Liver (tissue), 9 donors: ENCODE data around the gene R3HCC1L. TPM values are rescaled to one million over a fixed set of nuclear protein-coding genes. Genes with fewer than 3 reads are reported as not detected.

Experiments used
- DNase-seq: peaks from one replicate; pipeline ENCODE4 v3.0.0-alpha.2; 2017; ENCODE audit warnings: low spot score
- H3K27ac ChIP-seq, 2 donors: one replicate each; pipeline ENCODE4 v1.7.0; 2013; ENCODE audit warnings: inconsistent platforms in 2 of 2, low read length in 2 of 2, control low read depth in 1 of 2, low read depth in 1 of 2, mild to moderate bottlenecking in 1 of 2
- H3K27me3 ChIP-seq, 4 donors: one replicate each; pipeline versions ENCODE4 v1.6.1 to v1.7.0; 2013; ENCODE audit warnings: low read length in 3 of 4, inconsistent platforms in 1 of 4, mild to moderate bottlenecking in 1 of 4, moderate library complexity in 1 of 4; ENCODE audit not compliant: control insufficient read depth in 4 of 4, insufficient read depth in 4 of 4
- H3K36me3 ChIP-seq, 4 donors: one replicate each; pipeline versions ENCODE4 v1.6.1 to v1.7.0; 2013; ENCODE audit warnings: low read length in 3 of 4, mild to moderate bottlenecking in 3 of 4, low read depth in 1 of 4, moderate library complexity in 1 of 4; ENCODE audit not compliant: control insufficient read depth in 4 of 4, insufficient read depth in 3 of 4
- H3K4me1 ChIP-seq, 4 donors: one replicate each; pipeline versions ENCODE4 v1.6.1 to v1.7.0; 2013; ENCODE audit warnings: low read length in 3 of 4, mild to moderate bottlenecking in 3 of 4, moderate library complexity in 1 of 4; ENCODE audit not compliant: control insufficient read depth in 4 of 4, insufficient read depth in 4 of 4
- H3K4me3 ChIP-seq, 3 donors: one replicate each; pipeline versions ENCODE4 v1.6.1 to v1.7.0; 2013; ENCODE audit warnings: low read length in 3 of 3, control low read depth in 1 of 3, low read depth in 1 of 3, mild to moderate bottlenecking in 1 of 3
- H3K9ac ChIP-seq, 2 donors: one replicate each; pipeline ENCODE4 v1.7.0; 2013; ENCODE audit warnings: low read length in 2 of 2, mild to moderate bottlenecking in 2 of 2, moderate library complexity in 2 of 2, control low read depth in 1 of 2, low read depth in 1 of 2
- H3K9me3 ChIP-seq, 4 donors: one replicate each; pipeline versions ENCODE4 v1.6.1 to v1.7.0; 2013; ENCODE audit warnings: low read length in 3 of 4; ENCODE audit not compliant: control insufficient read depth in 4 of 4
- EGR1 ChIP-seq, 2 donors: IDR thresholded peaks; 2 replicates each; pipeline ENCODE4 v1.6.1; 2016 to 2018; ENCODE audit warnings: antibody characterized with exemption in 2 of 2, low read depth in 2 of 2
- FOXA1 ChIP-seq: IDR thresholded peaks from 2 replicates; pipeline ENCODE4 v1.6.1; 2016; ENCODE audit warnings: antibody characterized with exemption
- FOXA2 ChIP-seq: IDR thresholded peaks from 2 replicates; pipeline ENCODE4 v1.6.1; 2016; ENCODE audit warnings: antibody characterized with exemption
- GABPA ChIP-seq, 2 donors: IDR thresholded peaks in 1 of 2; conservative IDR thresholded peaks in 1 of 2; 2 replicates each; pipeline ENCODE4 v1.6.1; 2016; ENCODE audit warnings: antibody characterized with exemption in 2 of 2, mild to moderate bottlenecking in 1 of 2, moderate library complexity in 1 of 2
- HNF4A ChIP-seq, 2 donors: conservative IDR thresholded peaks; 2 replicates each; pipeline ENCODE4 v1.6.1; 2016; ENCODE audit warnings: antibody characterized with exemption in 2 of 2, mild to moderate bottlenecking in 2 of 2
- HNF4G ChIP-seq: IDR thresholded peaks from 2 replicates; pipeline ENCODE4 v1.6.1; 2016; ENCODE audit warnings: antibody characterized with exemption
- JUND ChIP-seq, 2 donors: IDR thresholded peaks; 2 replicates each; pipeline ENCODE4 v1.6.1; 2016; ENCODE audit warnings: antibody characterized with exemption in 2 of 2
- NR2F2 ChIP-seq: IDR thresholded peaks from 2 replicates; pipeline ENCODE4 v1.6.1; 2016; ENCODE audit warnings: antibody characterized with exemption
- RAD21 ChIP-seq, 2 donors: IDR thresholded peaks; 2 replicates each; pipeline ENCODE4 v1.6.1; 2016; ENCODE audit warnings: antibody characterized with exemption in 2 of 2, mild to moderate bottlenecking in 2 of 2
- RXRA ChIP-seq, 2 donors: IDR thresholded peaks; 2 replicates each; pipeline ENCODE4 v1.6.1; 2017 to 2018; ENCODE audit warnings: antibody characterized with exemption in 2 of 2, mild to moderate bottlenecking in 1 of 2
- SP1 ChIP-seq: IDR thresholded peaks from 2 replicates; pipeline ENCODE4 v1.6.1; 2018; ENCODE audit warnings: antibody characterized with exemption, mild to moderate bottlenecking
- TAF1 ChIP-seq: conservative IDR thresholded peaks from 2 replicates; pipeline ENCODE4 v1.6.1; 2016; ENCODE audit warnings: antibody characterized with exemption, mild to moderate bottlenecking
- YY1 ChIP-seq: IDR thresholded peaks from 2 replicates; pipeline ENCODE4 v1.6.1; 2016; ENCODE audit warnings: antibody characterized with exemption, mild to moderate bottlenecking
- WGBS: extraction: QIAGEN DNeasy Blood & Tissue Kit; methylation state at CpG from one replicate; pipeline ENCODE4 v1.1.7; 2013; 5-methylcytosine and 5-hydroxymethylcytosine counted together
- polyA plus RNA-seq, 2 donors: library from polyadenylated mRNA; stranded (reverse) in 1 of 2; unstranded in 1 of 2; fragments of 200-250 nt in 1 of 2; fragments of >200 nt in 1 of 2; fragmentation: Nextera tagmentation in 1 of 2; extraction: Ambion mirVana in 1 of 2; gene quantifications; one replicate each; pipeline versions ENCODE4 v1.2.1 to v1.2.3, GENCODE V29; 2013 to 2015
- total RNA-seq, 2 donors: library from RNA; depleted of rRNA; stranded (reverse); fragments of >200 nt; gene quantifications; one replicate each; pipeline ENCODE4 v1.2.3, GENCODE V29; 2014
- TF ChIP-seq, protein P1 (sequence below): fragments of 150-350 bp; IDR thresholded peaks from 2 replicates; pipeline ENCODE4 v1.5.1; 2017; ENCODE audit warnings: improper control_type of control experiment, low read depth, low read length; ENCODE audit not compliant: missing input control
- TF ChIP-seq, protein P2 (sequence below): IDR thresholded peaks from 2 replicates; pipeline ENCODE4 v1.6.1; 2016; ENCODE audit warnings: antibody characterized with exemption
- TF ChIP-seq, protein P3 (sequence below): IDR thresholded peaks from 2 replicates; pipeline ENCODE4 v1.6.1; 2016; ENCODE audit warnings: antibody characterized with exemption
- TF ChIP-seq, protein P4 (sequence below): IDR thresholded peaks from 2 replicates; pipeline ENCODE4 v1.6.1; 2016; ENCODE audit warnings: antibody characterized with exemption
- TF ChIP-seq, protein P5 (sequence below): IDR thresholded peaks from 2 replicates; pipeline ENCODE4 v1.6.1; 2016; ENCODE audit warnings: antibody characterized with exemption, mild to moderate bottlenecking
- donor health status: healthy.
- donor health status: healthy.
- donor health status: healthy.
- donor health status: healthy.
- donor health status: healthy.

Gene R3HCC1L
- total and polyA plus RNA-seq, 4 donors: 3.2 to 11.2 (median 7.4) TPM

DNA sequence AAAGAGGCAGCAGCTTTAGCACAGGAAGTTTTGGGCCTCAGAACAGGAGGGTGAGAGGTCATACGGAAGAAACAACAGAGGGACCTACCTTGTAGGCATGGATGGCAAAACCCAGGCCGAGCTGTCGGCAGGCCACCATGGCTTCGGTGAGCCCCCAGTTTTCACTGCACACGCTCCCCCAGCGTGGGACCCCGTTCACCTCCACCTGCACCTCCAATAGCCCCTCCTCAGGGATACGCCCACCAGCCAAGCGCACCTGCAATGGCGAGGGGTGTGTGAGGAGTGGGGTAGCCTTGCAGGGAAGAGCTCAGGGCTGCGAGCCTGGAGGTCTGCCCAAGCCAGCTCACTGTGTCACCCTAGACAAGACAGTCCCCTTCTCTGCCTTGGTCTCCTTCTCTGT is 122.2 kb downstream of the R3HCC1L start:
- TF ChIP-seq, protein P1, sequence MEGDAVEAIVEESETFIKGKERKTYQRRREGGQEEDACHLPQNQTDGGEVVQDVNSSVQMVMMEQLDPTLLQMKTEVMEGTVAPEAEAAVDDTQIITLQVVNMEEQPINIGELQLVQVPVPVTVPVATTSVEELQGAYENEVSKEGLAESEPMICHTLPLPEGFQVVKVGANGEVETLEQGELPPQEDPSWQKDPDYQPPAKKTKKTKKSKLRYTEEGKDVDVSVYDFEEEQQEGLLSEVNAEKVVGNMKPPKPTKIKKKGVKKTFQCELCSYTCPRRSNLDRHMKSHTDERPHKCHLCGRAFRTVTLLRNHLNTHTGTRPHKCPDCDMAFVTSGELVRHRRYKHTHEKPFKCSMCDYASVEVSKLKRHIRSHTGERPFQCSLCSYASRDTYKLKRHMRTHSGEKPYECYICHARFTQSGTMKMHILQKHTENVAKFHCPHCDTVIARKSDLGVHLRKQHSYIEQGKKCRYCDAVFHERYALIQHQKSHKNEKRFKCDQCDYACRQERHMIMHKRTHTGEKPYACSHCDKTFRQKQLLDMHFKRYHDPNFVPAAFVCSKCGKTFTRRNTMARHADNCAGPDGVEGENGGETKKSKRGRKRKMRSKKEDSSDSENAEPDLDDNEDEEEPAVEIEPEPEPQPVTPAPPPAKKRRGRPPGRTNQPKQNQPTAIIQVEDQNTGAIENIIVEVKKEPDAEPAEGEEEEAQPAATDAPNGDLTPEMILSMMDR: no peak
- TF ChIP-seq YY1 (no peak), EGR1 (IDR thresholded peaks at IDR 0.05; ENCODE audit: low read depth in 2 of 2) (no peak), GABPA (IDR thresholded peaks at IDR 0.05 in 1 of 2, conservative IDR thresholded peaks at IDR 0.05 in 1 of 2) (no peak), NR2F2 (no peak), HNF4A (conservative IDR thresholded peaks at IDR 0.05) (no peak), HNF4G (no peak), RXRA (IDR thresholded peaks at IDR 0.05) (no peak), FOXA1 (no peak), SP1 (no peak), JUND (IDR thresholded peaks at IDR 0.05) (no peak), RAD21 (IDR thresholded peaks at IDR 0.05) (no peak), TAF1 (no peak), FOXA2 (no peak)
- TF ChIP-seq, protein P2, sequence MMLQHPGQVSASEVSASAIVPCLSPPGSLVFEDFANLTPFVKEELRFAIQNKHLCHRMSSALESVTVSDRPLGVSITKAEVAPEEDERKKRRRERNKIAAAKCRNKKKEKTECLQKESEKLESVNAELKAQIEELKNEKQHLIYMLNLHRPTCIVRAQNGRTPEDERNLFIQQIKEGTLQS: no peak
- TF ChIP-seq, protein P3, sequence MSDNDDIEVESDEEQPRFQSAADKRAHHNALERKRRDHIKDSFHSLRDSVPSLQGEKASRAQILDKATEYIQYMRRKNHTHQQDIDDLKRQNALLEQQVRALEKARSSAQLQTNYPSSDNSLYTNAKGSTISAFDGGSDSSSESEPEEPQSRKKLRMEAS: no peak
- TF ChIP-seq, protein P4, sequence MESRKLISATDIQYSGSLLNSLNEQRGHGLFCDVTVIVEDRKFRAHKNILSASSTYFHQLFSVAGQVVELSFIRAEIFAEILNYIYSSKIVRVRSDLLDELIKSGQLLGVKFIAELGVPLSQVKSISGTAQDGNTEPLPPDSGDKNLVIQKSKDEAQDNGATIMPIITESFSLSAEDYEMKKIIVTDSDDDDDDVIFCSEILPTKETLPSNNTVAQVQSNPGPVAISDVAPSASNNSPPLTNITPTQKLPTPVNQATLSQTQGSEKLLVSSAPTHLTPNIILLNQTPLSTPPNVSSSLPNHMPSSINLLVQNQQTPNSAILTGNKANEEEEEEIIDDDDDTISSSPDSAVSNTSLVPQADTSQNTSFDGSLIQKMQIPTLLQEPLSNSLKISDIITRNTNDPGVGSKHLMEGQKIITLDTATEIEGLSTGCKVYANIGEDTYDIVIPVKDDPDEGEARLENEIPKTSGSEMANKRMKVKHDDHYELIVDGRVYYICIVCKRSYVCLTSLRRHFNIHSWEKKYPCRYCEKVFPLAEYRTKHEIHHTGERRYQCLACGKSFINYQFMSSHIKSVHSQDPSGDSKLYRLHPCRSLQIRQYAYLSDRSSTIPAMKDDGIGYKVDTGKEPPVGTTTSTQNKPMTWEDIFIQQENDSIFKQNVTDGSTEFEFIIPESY: no peak
- TF ChIP-seq, protein P5, sequence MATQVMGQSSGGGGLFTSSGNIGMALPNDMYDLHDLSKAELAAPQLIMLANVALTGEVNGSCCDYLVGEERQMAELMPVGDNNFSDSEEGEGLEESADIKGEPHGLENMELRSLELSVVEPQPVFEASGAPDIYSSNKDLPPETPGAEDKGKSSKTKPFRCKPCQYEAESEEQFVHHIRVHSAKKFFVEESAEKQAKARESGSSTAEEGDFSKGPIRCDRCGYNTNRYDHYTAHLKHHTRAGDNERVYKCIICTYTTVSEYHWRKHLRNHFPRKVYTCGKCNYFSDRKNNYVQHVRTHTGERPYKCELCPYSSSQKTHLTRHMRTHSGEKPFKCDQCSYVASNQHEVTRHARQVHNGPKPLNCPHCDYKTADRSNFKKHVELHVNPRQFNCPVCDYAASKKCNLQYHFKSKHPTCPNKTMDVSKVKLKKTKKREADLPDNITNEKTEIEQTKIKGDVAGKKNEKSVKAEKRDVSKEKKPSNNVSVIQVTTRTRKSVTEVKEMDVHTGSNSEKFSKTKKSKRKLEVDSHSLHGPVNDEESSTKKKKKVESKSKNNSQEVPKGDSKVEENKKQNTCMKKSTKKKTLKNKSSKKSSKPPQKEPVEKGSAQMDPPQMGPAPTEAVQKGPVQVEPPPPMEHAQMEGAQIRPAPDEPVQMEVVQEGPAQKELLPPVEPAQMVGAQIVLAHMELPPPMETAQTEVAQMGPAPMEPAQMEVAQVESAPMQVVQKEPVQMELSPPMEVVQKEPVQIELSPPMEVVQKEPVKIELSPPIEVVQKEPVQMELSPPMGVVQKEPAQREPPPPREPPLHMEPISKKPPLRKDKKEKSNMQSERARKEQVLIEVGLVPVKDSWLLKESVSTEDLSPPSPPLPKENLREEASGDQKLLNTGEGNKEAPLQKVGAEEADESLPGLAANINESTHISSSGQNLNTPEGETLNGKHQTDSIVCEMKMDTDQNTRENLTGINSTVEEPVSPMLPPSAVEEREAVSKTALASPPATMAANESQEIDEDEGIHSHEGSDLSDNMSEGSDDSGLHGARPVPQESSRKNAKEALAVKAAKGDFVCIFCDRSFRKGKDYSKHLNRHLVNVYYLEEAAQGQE: no peak
- H3K9ac ChIP-seq: no peak overlapping the region
- no peak overlapping the region for H3K27ac ChIP-seq
- 95% methylated on average over 11 of the region's 11 CpGs for WGBS
- DNase-seq: peak; percentile 30
- H3K36me3 ChIP-seq: peaks cover 0 to 5% (median under 1%) of the 10 kb centered on the region in 4 donors
- H3K27me3 ChIP-seq: no peaks in the 10 kb centered on the region
- no peaks in the 10 kb centered on the region for H3K4me1 ChIP-seq
- no peak overlapping the region for H3K4me3 ChIP-seq
- no peaks in the 10 kb centered on the region for H3K9me3 ChIP-seq
